HepG2 (cell line): ENCODE measurements around the gene KLHL7. TPM values are rescaled to one million over a fixed set of nuclear protein-coding genes. Genes with fewer than 3 reads are reported as not detected.

ENCODE experiments used
- AKAP8 ChIP-seq: sonication (generic); formaldehyde crosslinking; IDR thresholded peaks from 2 replicates; pipeline ENCODE4 v1.5.1; 2020; ENCODE audit warnings: mild to moderate bottlenecking, missing genetic modification reagents
- AKNA ChIP-seq: sonication (generic); formaldehyde crosslinking; IDR thresholded peaks from 2 replicates; pipeline ENCODE4 v1.4.0; 2020; ENCODE audit warnings: missing genetic modification reagents, borderline replicate concordance
- ARID5B ChIP-seq: IDR thresholded peaks from 2 replicates; pipeline ENCODE4 v1.4.0; 2020; ENCODE audit warnings: mild to moderate bottlenecking, missing genetic modification reagents
- BRD4 ChIP-seq: sonication (generic); formaldehyde crosslinking; IDR thresholded peaks from 2 replicates; pipeline ENCODE4 v1.4.0; 2020; ENCODE audit warnings: missing genetic modification reagents
- CCDC6 ChIP-seq: sonication (generic); formaldehyde crosslinking; IDR thresholded peaks from 2 replicates; pipeline ENCODE4 v1.8.1; 2022; ENCODE audit warnings: mild to moderate bottlenecking, missing genetic modification reagents, moderate library complexity
- CEBPB ChIP-seq: IDR thresholded peaks from 2 replicates; pipeline ENCODE4 v1.6.1; 2011; ENCODE audit warnings: low read depth, low read length, improper control_type of control experiment, borderline replicate concordance
- EP300 ChIP-seq, 3 experiments: sonication (generic) in 1 of 3; formaldehyde crosslinking in 1 of 3; IDR thresholded peaks; 2 replicates each; pipeline versions ENCODE4 v1.5.1 to v1.6.1; 2011 to 2020; ENCODE audit warnings: low read depth in 2 of 3, low read length in 2 of 3, borderline replicate concordance in 1 of 3, improper control_type of control experiment in 1 of 3, mild to moderate bottlenecking in 1 of 3, missing genetic modification reagents in 1 of 3, moderate library complexity in 1 of 3
- FIP1L1 ChIP-seq: fragments of 200-400 bp; formaldehyde crosslinking; IDR thresholded peaks from 2 replicates; pipeline ENCODE4 v1.6.1; 2018; ENCODE audit warnings: low read depth, mild to moderate bottlenecking, low read length, moderate library complexity, borderline replicate concordance; ENCODE audit not compliant: insufficient read depth
- IKZF5 ChIP-seq: IDR thresholded peaks from 2 replicates; pipeline ENCODE4 v1.6.1; 2018; ENCODE audit warnings: missing genetic modification reagents, mild to moderate bottlenecking, missing compliant biosample characterization
- MAF1 ChIP-seq: sonication (generic); formaldehyde crosslinking; IDR thresholded peaks from 2 replicates; pipeline ENCODE4 v1.5.0; 2020; ENCODE audit warnings: missing genetic modification reagents, borderline replicate concordance
- MEF2D ChIP-seq: sonication (generic); formaldehyde crosslinking; IDR thresholded peaks from 2 replicates; pipeline ENCODE4 v1.5.1; 2020; ENCODE audit warnings: mild to moderate bottlenecking, missing genetic modification reagents
- SOX5 ChIP-seq: IDR thresholded peaks from 2 replicates; pipeline ENCODE4 v1.6.1; 2016; ENCODE audit warnings: borderline replicate concordance
- SP5 ChIP-seq: IDR thresholded peaks from 2 replicates; pipeline ENCODE4 v1.6.1; 2016; ENCODE audit warnings: low read depth, borderline replicate concordance
- ZNF317 ChIP-seq: sonication (generic); formaldehyde crosslinking; IDR thresholded peaks from 2 replicates; pipeline ENCODE4 v1.5.0; 2020; ENCODE audit warnings: mild to moderate bottlenecking, missing genetic modification reagents
- ZNF343 ChIP-seq: sonication (generic); formaldehyde crosslinking; IDR thresholded peaks from 2 replicates; pipeline ENCODE4 v1.4.0; 2020; ENCODE audit warnings: mild to moderate bottlenecking, missing genetic modification reagents
- ZNF414 ChIP-seq: sonication (generic); formaldehyde crosslinking; IDR thresholded peaks from 2 replicates; pipeline ENCODE4 v1.5.0; 2020; ENCODE audit warnings: missing genetic modification reagents
- ZNF501 ChIP-seq: sonication (generic); formaldehyde crosslinking; IDR thresholded peaks from 2 replicates; pipeline ENCODE4 v1.5.1; 2020; ENCODE audit warnings: mild to moderate bottlenecking, moderate library complexity, missing genetic modification reagents
- ZNF737 ChIP-seq: sonication (generic); formaldehyde crosslinking; IDR thresholded peaks from 2 replicates; pipeline ENCODE4 v1.5.0; 2020; ENCODE audit warnings: missing genetic modification reagents, mild to moderate bottlenecking, borderline replicate concordance
- polyA plus RNA-seq, 8 experiments: library from polyadenylated mRNA; depleted of rRNA in 3 of 8; stranded (reverse) in 7 of 8; unstranded in 1 of 8; fragments of >200 nt; fragmentation: Illumina TruSeq in 4 of 8; extraction: Trizol in 4 of 8; gene quantifications; 2 replicates each; pipeline versions ENCODE4 v1.2.1 to v1.2.3, GENCODE V29; 2011 to 2016; ENCODE audit warnings: low read depth in 4 of 8, missing spikeins in 1 of 8, mixed read lengths in 1 of 8; ENCODE audit not compliant: insufficient read depth in 1 of 8
- total RNA-seq, 5 experiments: library from RNA; depleted of rRNA; stranded (reverse); fragments of >200 nt; fragmentation: Illumina TruSeq; extraction: Trizol; gene quantifications; 2 replicates each; pipeline ENCODE4 v1.2.3, GENCODE V29; 2016; ENCODE audit warnings: low read depth in 1 of 5

KLHL7 gene
- total and polyA plus RNA-seq, 2 of the 13 experiments (the other 11 are each of a cell fraction or from before 2014, with no cell fraction given) = 16.2 to 34.4 TPM

- no peak for TF ChIP-seq IKZF5 (CRISPR knock-in tag)
- no peak for TF ChIP-seq ZNF737 (CRISPR knock-in tag)
- TF ChIP-seq SP5 (CRISPR knock-in tag) = peak; percentile 89
- TF ChIP-seq CCDC6 = no peak
- no peak for TF ChIP-seq MAF1
- no peak for TF ChIP-seq AKAP8 (CRISPR knock-in tag)
- TF ChIP-seq EP300 (IDR thresholded peaks at IDR 0.05; ENCODE audit: low read depth in 2 of 2, low read length in 2 of 2) = 0 out of 4 replicates have a peak, but pooled peaks of 1 of the 2 experiments have one; percentile 39
- no peak for TF ChIP-seq EP300 (CRISPR knock-in tag; IDR thresholded peaks at IDR 0.05; ENCODE audit: borderline replicate concordance)
- TF ChIP-seq ARID5B (CRISPR knock-in tag) = peak; percentile 77
- no peak for TF ChIP-seq ZNF501 (CRISPR knock-in tag)
- TF ChIP-seq AKNA (CRISPR knock-in tag) = no peak
- TF ChIP-seq FIP1L1 = no peak
- TF ChIP-seq BRD4 (CRISPR knock-in tag) = no peak
- peak; percentile 48; the same call in 1 of the 2 replicates for TF ChIP-seq SOX5 (CRISPR knock-in tag)
- TF ChIP-seq MEF2D (CRISPR knock-in tag) = no peak
- no peak for TF ChIP-seq ZNF343 (CRISPR knock-in tag)
- no peak for TF ChIP-seq ZNF414 (CRISPR knock-in tag)
- no peak for TF ChIP-seq CEBPB
- no peak for TF ChIP-seq ZNF317 (CRISPR knock-in tag)
Observed at GRCh38 chr7:23074443-23075261, 30.9 kb upstream of the KLHL7 start (continued).
